HepG2 (cell line): ENCODE results near the gene ELOVL2. TPM values are rescaled to one million over a fixed set of nuclear protein-coding genes. Genes with fewer than 3 reads are reported as not detected.

Source experiments
- BCL6 ChIP-seq: IDR thresholded peaks from 2 replicates; pipeline ENCODE4 v1.6.1; 2016; ENCODE audit warnings: missing genetic modification reagents, missing compliant biosample characterization
- CEBPB ChIP-seq: IDR thresholded peaks from 2 replicates; pipeline ENCODE4 v1.6.1; 2011; ENCODE audit warnings: low read depth, low read length, improper control_type of control experiment, borderline replicate concordance
- MAFK ChIP-seq, 2 experiments: IDR thresholded peaks in 1 of 2; conservative IDR thresholded peaks in 1 of 2; 2 replicates each; pipeline ENCODE4 v1.6.1; 2011; ENCODE audit warnings: improper control_type of control experiment in 2 of 2, low read length in 2 of 2
- RAD51 ChIP-seq: fragments of 450-650 bp; IDR thresholded peaks from 2 replicates; pipeline ENCODE4 v1.6.1; 2016; ENCODE audit warnings: borderline replicate concordance
- RCOR2 ChIP-seq: IDR thresholded peaks from 2 replicates; pipeline ENCODE4 v1.6.1; 2016; ENCODE audit warnings: missing biosample characterization, missing genetic modification reagents
- ZSCAN31 ChIP-seq: sonication (generic); formaldehyde crosslinking; IDR thresholded peaks from 2 replicates; pipeline ENCODE4 v1.5.0; 2020; ENCODE audit warnings: low read depth, mild to moderate bottlenecking, missing genetic modification reagents
- polyA plus RNA-seq, 8 experiments: library from polyadenylated mRNA; depleted of rRNA in 3 of 8; stranded (reverse) in 7 of 8; unstranded in 1 of 8; fragments of >200 nt; fragmentation: Illumina TruSeq in 4 of 8; extraction: Trizol in 4 of 8; gene quantifications; 2 replicates each; pipeline versions ENCODE4 v1.2.1 to v1.2.3, GENCODE V29; 2011 to 2016; ENCODE audit warnings: low read depth in 4 of 8, missing spikeins in 1 of 8, mixed read lengths in 1 of 8; ENCODE audit not compliant: insufficient read depth in 1 of 8
- total RNA-seq, 5 experiments: library from RNA; depleted of rRNA; stranded (reverse); fragments of >200 nt; fragmentation: Illumina TruSeq; extraction: Trizol; gene quantifications; 2 replicates each; pipeline ENCODE4 v1.2.3, GENCODE V29; 2016; ENCODE audit warnings: low read depth in 1 of 5
- TF ChIP-seq, protein P1 (sequence below): IDR thresholded peaks from 2 replicates; pipeline ENCODE4 v1.4.0; 2020; ENCODE audit warnings: mild to moderate bottlenecking, missing genetic modification reagents
- TF ChIP-seq, protein P2 (sequence below), 2 experiments: IDR thresholded peaks; 2 replicates each; pipeline ENCODE4 v1.6.1; 2011 to 2012; ENCODE audit warnings: low read length in 2 of 2, borderline replicate concordance in 1 of 2, low read depth in 1 of 2, mild to moderate bottlenecking in 1 of 2, moderate library complexity in 1 of 2
- TF ChIP-seq, protein P3 (sequence below): sonication (generic); formaldehyde crosslinking; IDR thresholded peaks from 2 replicates; pipeline ENCODE4 v1.5.1; 2020; ENCODE audit warnings: mild to moderate bottlenecking, missing genetic modification reagents, moderate library complexity
- TF ChIP-seq, protein P4 (sequence below): sonication (generic); formaldehyde crosslinking; conservative IDR thresholded peaks from 2 replicates; pipeline ENCODE4 v1.4.0; 2020; ENCODE audit warnings: mild to moderate bottlenecking, missing genetic modification reagents, moderate library complexity

ELOVL2 gene
- total and polyA plus RNA-seq, 2 of the 13 experiments (the other 11 are each of a cell fraction or from before 2014, with no cell fraction given), result 43.6 to 65.4 TPM

DNA sequence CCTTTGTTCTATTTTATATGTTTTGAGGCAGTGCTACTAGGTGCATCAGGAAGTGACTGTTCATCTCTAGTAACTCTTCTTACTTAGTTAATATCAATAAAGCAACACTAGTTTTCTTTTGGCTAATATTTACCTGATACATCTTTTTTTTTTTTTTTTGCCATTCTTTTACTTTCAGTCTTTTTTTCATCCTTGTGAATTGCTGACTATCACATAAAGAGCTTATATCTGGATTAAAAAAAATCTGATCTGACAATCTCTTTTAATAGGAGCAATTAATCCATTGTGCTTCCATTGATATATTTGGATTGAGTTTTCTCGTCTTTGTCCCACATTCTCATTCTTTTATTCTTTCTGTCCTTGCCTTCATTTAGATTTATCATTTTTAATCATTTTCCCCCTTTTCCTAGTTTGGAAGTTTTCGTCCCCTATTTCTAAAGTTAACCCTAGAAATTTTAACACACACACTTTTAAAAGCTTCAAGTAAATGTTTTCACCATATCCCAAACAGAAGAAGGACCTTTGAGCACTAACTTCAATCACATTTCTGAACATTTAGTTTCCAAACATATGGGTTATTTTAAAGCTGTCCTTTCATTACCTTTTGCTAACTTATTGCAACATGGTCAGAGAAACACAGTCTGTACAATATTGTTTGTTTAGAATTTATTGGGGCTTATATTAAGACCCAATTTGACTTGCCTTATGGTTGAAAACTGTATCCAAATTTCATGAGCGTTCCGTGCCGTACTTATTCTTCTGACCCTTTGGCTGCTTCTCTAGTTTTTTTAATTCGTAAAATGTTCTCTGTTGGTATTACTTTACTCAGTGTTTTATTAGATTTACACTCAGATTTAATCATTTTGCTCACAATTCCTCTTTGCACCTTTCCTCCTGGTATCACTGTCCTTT lies 94.3 kb downstream of the ELOVL2 start (continued):
- TF ChIP-seq, protein P1, sequence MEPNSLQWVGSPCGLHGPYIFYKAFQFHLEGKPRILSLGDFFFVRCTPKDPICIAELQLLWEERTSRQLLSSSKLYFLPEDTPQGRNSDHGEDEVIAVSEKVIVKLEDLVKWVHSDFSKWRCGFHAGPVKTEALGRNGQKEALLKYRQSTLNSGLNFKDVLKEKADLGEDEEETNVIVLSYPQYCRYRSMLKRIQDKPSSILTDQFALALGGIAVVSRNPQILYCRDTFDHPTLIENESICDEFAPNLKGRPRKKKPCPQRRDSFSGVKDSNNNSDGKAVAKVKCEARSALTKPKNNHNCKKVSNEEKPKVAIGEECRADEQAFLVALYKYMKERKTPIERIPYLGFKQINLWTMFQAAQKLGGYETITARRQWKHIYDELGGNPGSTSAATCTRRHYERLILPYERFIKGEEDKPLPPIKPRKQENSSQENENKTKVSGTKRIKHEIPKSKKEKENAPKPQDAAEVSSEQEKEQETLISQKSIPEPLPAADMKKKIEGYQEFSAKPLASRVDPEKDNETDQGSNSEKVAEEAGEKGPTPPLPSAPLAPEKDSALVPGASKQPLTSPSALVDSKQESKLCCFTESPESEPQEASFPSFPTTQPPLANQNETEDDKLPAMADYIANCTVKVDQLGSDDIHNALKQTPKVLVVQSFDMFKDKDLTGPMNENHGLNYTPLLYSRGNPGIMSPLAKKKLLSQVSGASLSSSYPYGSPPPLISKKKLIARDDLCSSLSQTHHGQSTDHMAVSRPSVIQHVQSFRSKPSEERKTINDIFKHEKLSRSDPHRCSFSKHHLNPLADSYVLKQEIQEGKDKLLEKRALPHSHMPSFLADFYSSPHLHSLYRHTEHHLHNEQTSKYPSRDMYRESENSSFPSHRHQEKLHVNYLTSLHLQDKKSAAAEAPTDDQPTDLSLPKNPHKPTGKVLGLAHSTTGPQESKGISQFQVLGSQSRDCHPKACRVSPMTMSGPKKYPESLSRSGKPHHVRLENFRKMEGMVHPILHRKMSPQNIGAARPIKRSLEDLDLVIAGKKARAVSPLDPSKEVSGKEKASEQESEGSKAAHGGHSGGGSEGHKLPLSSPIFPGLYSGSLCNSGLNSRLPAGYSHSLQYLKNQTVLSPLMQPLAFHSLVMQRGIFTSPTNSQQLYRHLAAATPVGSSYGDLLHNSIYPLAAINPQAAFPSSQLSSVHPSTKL (CRISPR knock-in tag), result peak; percentile 51; the same call in 1 of the 2 replicates
- TF ChIP-seq, protein P2, sequence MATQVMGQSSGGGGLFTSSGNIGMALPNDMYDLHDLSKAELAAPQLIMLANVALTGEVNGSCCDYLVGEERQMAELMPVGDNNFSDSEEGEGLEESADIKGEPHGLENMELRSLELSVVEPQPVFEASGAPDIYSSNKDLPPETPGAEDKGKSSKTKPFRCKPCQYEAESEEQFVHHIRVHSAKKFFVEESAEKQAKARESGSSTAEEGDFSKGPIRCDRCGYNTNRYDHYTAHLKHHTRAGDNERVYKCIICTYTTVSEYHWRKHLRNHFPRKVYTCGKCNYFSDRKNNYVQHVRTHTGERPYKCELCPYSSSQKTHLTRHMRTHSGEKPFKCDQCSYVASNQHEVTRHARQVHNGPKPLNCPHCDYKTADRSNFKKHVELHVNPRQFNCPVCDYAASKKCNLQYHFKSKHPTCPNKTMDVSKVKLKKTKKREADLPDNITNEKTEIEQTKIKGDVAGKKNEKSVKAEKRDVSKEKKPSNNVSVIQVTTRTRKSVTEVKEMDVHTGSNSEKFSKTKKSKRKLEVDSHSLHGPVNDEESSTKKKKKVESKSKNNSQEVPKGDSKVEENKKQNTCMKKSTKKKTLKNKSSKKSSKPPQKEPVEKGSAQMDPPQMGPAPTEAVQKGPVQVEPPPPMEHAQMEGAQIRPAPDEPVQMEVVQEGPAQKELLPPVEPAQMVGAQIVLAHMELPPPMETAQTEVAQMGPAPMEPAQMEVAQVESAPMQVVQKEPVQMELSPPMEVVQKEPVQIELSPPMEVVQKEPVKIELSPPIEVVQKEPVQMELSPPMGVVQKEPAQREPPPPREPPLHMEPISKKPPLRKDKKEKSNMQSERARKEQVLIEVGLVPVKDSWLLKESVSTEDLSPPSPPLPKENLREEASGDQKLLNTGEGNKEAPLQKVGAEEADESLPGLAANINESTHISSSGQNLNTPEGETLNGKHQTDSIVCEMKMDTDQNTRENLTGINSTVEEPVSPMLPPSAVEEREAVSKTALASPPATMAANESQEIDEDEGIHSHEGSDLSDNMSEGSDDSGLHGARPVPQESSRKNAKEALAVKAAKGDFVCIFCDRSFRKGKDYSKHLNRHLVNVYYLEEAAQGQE (IDR thresholded peaks at IDR 0.05; ENCODE audit: borderline replicate concordance in 1 of 2, low read depth in 1 of 2, low read length in 2 of 2), result no peak
- TF ChIP-seq, protein P3, sequence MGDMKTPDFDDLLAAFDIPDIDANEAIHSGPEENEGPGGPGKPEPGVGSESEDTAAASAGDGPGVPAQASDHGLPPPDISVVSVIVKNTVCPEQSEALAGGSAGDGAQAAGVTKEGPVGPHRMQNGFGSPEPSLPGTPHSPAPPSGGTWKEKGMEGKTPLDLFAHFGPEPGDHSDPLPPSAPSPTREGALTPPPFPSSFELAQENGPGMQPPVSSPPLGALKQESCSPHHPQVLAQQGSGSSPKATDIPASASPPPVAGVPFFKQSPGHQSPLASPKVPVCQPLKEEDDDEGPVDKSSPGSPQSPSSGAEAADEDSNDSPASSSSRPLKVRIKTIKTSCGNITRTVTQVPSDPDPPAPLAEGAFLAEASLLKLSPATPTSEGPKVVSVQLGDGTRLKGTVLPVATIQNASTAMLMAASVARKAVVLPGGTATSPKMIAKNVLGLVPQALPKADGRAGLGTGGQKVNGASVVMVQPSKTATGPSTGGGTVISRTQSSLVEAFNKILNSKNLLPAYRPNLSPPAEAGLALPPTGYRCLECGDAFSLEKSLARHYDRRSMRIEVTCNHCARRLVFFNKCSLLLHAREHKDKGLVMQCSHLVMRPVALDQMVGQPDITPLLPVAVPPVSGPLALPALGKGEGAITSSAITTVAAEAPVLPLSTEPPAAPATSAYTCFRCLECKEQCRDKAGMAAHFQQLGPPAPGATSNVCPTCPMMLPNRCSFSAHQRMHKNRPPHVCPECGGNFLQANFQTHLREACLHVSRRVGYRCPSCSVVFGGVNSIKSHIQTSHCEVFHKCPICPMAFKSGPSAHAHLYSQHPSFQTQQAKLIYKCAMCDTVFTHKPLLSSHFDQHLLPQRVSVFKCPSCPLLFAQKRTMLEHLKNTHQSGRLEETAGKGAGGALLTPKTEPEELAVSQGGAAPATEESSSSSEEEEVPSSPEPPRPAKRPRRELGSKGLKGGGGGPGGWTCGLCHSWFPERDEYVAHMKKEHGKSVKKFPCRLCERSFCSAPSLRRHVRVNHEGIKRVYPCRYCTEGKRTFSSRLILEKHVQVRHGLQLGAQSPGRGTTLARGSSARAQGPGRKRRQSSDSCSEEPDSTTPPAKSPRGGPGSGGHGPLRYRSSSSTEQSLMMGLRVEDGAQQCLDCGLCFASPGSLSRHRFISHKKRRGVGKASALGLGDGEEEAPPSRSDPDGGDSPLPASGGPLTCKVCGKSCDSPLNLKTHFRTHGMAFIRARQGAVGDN, result no peak
- TF ChIP-seq CEBPB (peak; percentile 64; the same call in 1 of the 2 replicates), BCL6 (CRISPR knock-in tag) (peak; percentile 27; the same call in 1 of the 2 replicates), RCOR2 (no peak), RAD51 (no peak), ZSCAN31 (CRISPR knock-in tag) (no peak), MAFK (conservative IDR thresholded peaks at IDR 0.05 in 1 of 2, IDR thresholded peaks at IDR 0.05 in 1 of 2; ENCODE audit: low read length in 2 of 2) (peak; percentile 62 to 85)
- TF ChIP-seq, protein P4, sequence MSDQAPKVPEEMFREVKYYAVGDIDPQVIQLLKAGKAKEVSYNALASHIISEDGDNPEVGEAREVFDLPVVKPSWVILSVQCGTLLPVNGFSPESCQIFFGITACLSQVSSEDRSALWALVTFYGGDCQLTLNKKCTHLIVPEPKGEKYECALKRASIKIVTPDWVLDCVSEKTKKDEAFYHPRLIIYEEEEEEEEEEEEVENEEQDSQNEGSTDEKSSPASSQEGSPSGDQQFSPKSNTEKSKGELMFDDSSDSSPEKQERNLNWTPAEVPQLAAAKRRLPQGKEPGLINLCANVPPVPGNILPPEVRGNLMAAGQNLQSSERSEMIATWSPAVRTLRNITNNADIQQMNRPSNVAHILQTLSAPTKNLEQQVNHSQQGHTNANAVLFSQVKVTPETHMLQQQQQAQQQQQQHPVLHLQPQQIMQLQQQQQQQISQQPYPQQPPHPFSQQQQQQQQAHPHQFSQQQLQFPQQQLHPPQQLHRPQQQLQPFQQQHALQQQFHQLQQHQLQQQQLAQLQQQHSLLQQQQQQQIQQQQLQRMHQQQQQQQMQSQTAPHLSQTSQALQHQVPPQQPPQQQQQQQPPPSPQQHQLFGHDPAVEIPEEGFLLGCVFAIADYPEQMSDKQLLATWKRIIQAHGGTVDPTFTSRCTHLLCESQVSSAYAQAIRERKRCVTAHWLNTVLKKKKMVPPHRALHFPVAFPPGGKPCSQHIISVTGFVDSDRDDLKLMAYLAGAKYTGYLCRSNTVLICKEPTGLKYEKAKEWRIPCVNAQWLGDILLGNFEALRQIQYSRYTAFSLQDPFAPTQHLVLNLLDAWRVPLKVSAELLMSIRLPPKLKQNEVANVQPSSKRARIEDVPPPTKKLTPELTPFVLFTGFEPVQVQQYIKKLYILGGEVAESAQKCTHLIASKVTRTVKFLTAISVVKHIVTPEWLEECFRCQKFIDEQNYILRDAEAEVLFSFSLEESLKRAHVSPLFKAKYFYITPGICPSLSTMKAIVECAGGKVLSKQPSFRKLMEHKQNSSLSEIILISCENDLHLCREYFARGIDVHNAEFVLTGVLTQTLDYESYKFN (CRISPR knock-in tag), result peak; percentile 57
